GM12892 (cell line): ENCODE measurements around the gene SLC39A2.

Experiments used
- DNase-seq: peaks from one replicate; pipeline ENCODE4 v3.0.0; 2011; ENCODE audit not compliant: insufficient read length
- FAIRE-seq: peaks from 2 replicates; lab custom pipeline; 2011; peaks lifted over from hg19 to GRCh38; lab: Jason Lieb, UNC
- POLR2A ChIP-seq: IDR thresholded peaks from 2 replicates; pipeline ENCODE4 v1.6.1; 2011; ENCODE audit warnings: low read depth, low read length, control low read depth
- POLR2AphosphoS5 ChIP-seq: IDR thresholded peaks from 2 replicates; pipeline ENCODE4 v1.6.1; 2011; ENCODE audit warnings: low read depth, low read length, control low read depth
- TAF1 ChIP-seq: IDR thresholded peaks from 2 replicates; pipeline ENCODE4 v1.6.1; 2011; ENCODE audit warnings: low read depth, mild to moderate bottlenecking, control low read depth, low read length, borderline replicate concordance

The SLC39A2 gene

DNA sequence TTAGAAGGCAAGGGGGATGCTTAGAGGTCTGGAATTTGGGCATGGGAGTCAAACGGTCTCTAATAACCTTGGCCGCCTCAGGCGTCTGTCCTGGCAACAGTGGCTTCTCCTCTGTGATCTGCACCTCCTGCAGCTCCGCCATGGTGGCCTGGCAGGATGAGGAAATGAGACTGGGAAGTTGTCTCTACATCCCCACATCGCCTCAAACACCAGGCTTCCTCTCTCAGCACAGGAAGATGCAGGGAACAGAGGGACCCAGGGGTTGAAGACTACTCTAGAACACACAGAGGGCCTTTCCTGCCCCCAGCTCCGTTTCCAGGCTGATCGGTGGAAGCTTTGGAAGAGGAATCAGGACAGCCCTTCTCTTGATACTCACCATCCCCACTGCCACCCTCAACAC is 24.1 kb downstream of the SLC39A2 start:
- TF ChIP-seq POLR2AphosphoS5 = no peak
- no peak for TF ChIP-seq TAF1
- TF ChIP-seq POLR2A = no peak
- no peak for DNase-seq
- FAIRE-seq = no peak

DNA sequence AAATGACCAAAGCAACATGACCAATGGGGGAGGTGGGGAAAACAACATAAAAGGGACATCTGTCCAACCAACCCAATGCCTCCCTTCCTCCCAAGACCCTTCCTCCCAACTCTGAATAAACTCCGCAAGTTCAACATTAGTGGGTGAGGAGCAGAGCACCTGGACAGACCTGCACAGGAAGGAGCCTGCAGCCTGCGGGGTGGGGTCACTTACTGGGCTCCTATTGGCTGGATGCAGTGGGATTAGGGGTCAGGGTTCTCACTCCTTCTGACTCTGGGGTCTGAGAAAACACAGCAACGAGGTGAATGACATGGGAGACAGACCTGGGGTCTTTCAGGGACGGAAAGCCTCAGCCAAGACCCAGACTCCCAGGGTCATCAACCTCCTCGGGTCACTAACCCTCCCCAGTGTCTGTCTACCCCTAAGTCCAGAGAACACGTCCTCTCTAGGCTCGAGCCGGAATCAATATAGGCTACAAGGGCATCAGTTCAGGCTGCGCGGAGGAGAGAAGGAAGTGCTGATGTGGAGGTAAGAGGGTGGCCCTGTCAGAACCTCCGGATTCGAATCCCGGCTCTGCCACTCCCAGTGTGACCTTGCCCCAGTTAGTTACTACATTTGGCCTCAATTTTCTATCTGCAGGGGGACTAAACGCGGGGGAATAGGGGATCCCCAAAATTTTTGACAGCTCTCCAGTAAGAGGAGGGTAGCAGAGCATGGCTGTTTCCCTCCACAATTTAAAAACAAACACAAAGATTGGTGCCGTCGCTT is 24.9 kb downstream of the SLC39A2 start:
- FAIRE-seq = no peak
- DNase-seq = no peak
- TF ChIP-seq POLR2A (no peak), POLR2AphosphoS5 (no peak), TAF1 (no peak)

DNA sequence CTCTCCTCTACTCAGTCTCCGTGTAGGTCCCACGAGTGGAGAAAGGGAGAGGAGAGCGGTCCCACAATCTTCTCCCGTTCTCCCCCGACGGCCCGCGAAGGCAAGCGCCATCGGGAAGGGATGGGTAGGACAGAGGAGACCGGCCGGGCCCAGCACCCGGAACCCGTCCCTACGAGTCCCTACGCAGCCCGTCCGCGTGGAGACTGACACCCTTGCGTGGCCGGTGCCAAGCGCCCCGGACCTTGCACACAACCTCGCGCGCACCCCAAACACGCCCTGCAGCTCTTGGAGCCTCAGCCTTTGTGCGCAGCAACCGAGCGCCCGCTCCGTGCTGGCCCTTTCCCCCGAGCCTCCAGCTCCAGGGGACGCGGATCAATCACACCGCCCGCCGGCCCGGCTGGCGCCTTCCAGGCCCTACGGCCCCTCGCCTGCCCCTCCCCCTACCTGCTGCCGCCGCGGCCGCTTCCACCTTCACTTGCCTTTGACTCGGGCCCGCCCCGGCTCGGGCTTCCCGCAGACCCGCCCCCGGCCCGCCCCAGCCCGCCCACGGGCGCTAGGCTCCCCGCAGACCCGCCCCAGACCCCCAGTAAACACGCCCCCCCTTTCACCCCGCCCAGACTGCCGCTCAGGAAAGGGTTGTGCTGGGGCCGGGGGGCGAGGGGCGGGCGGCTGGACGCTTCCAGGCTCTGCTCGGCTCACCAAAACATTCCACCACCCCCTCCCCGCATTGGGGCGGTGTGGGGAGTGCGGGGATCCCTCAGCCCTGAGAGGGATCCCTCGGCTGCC is 25.7 kb downstream of the SLC39A2 start, which contains the start of gene NDRG2:
Gene NDRG2 (minus strand): TSS at position 477 of the 786 bp plus-strand sequence. CDS start 1,746 bp downstream, outside the sequence.
- no peak for TF ChIP-seq TAF1
- DNase-seq (peak; percentile 50), FAIRE-seq (no peak)

DNA sequence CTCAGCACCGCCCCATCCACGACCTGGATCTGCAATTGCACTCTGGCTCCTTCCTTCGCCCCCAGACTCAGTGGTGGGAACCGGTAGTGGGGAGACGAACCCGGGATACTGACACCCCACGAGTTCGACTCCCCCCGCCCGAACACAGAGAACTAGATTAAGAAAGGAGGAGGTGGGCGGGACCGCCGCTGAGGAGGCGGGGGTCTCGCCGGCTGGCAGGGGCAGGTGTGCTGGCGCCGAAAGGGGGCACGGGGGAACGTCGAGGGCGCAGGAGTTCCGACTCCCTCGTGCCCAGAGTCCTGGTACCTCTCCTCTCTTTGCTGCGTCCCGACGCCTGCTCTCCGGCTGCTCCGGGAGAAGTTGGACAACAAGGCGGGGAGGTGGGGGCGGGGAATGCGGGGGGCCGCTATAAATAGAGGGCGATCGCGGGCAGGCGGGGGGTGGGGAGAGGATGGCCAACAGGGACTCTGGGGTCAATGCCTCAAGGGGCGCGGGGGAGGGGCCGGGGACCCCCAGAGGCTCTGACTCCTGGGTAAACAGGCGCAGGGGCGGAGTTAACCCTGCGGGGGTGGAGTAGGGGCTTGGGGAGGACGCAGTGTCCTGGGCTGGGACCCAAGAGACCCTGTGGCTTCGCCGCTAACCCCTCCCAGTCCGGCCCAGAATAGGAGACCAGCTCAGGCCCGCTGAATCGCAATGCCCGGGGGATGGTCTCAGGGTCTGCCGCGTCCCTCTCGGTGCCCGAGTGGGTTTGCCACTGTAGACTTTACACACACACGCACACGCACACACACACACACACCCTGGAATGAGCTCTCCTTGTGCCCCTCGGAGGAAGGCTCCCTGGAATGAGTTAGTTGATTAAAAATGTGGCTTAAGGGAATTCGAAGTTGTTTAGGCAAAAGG is 26.5 kb downstream of the SLC39A2 start:
- DNase-seq (no peak), FAIRE-seq (no peak)
- TF ChIP-seq POLR2AphosphoS5 = no peak
- no peak for TF ChIP-seq TAF1
- TF ChIP-seq POLR2A = no peak

DNA sequence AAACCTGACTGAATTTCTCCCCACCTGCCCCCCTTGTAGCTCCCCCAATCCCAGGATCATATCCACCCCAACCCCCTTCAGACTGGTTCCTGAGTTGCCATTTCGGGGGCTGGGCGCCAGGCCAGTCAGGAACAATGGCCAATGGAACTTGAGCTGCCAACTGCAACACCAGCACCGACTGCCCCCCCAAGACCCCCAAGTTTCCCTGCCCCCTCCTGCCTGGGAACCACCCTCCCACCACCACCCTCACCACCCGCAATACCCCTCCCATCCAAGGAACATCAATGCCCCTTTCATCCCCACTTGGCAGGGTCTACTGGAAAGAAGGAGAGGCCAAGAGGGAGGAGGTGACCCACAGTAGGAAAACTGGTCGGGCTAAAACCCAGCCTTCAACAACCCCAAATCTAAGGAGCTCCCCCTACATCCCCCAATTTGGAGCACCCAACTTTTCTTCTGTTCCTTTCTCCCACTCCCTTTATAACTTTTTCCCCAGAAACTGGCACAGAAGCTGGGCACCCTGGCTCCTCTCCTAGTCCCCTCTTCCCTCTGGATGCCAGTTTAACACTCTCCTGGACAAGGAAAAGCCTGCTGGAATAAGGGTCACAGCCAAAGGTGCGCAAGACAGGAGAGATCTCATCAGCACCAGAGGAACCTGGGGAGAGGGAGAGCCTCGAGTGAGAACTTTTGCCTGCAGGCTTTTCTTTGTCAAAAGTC is 27.3 kb downstream of the SLC39A2 start:
- DNase-seq (no peak), FAIRE-seq (no peak)
- TF ChIP-seq POLR2AphosphoS5 (no peak), POLR2A (no peak), TAF1 (no peak)

DNA sequence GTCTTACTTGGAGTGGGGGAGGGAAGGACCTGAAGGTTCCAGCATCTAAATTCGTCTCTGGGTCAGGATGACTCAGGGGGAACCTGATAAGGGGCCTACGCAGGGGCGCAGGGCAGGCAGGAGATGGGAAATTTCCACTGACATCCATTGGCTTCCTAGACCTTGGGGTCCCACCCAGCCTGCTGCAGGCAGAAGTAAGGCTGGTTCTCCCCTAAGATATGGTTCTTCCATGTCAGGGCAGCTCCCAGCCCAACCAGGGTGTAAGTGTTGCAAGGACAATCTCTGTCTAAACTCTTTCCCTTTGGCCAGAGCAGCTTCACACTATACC is 27.9 kb downstream of the SLC39A2 start:
- no peak for FAIRE-seq
- TF ChIP-seq POLR2AphosphoS5 = no peak
- no peak for TF ChIP-seq TAF1
- no peak for TF ChIP-seq POLR2A
- DNase-seq = no peak

DNA sequence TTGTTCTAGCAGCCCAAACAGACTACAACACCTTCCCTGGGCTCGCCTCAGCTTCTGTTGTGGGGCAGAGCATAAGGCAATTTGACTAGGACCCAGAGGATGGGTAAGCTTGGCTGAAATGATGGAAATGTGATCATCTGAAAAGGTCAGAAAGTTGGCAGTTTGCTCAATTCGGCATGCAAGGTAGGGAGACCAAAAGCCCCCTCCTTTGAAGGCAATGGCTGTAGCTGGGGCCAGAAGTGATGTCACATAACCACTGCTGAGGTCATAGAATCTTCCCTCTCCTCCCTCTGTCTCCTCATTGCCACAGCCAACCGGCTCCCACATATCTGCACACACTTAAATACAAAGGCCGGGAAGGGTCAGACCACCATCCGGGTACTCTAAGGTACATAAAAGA is 30.8 kb downstream of the SLC39A2 start, which contains the start of gene TPPP2:
Gene TPPP2 (plus strand): TSS at position 301 of the 400 bp plus-strand sequence. CDS start 365 bp downstream, outside the sequence.
- FAIRE-seq (no peak), DNase-seq (no peak)
- TF ChIP-seq POLR2AphosphoS5 (no peak), POLR2A (no peak), TAF1 (no peak)

DNA sequence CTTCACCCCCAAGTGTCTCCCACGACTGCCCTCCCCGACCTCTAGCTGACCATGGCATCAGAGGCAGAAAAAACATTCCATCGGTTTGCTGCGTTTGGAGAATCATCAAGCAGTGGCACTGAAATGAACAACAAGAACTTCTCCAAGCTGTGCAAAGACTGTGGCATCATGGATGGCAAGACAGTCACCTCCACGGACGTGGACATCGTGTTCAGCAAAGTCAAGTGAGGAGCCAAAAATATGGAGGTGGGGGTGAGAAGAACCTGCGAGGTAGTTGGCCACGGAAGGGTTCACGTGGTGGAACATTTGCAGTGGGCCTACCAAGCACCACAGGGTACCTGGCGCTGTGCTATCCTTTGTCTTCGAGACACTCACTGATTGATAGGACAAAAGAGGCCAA is 31.4 kb downstream of the SLC39A2 start:
- TF ChIP-seq TAF1 (no peak), POLR2A (no peak), POLR2AphosphoS5 (no peak)
- FAIRE-seq (no peak), DNase-seq (no peak)

DNA sequence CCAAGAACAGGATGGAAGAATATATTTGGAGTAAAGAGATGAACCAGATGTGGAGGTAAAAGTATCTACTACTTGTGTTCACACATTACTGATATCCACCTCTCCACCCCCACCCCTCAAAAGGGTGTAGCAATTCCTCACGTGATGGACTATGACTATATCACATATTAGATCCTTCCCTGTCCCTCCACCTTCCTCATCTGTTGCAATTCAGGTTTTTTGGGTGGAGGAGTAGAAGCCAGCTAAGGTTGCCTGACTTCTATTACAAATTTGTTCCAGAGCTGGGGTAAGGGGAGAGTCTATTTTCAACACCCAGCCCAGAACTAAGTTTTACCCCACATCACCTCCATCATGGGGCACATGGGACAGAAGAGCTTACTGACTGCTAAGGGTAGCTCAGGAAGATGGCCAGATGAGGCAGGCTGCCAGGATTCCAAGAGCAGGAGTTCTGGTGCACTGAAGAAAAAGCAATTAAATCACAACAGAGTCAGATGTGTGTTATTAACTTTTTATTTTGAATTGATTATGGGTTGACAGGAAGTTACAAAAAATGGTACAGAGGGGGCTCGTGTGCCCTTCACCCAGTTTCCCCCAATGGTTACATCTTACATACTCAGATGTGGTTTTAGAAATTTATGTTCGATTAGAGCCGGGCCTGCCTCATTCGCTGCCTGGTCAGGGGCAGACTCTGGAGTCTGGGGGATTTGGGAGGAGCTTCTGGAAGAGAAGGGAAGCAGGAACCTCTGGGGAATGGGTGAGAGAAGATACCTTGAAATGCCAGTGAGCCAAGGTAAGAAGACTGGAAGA is 33.4 kb downstream of the SLC39A2 start:
- TF ChIP-seq POLR2AphosphoS5 (no peak), TAF1 (no peak), POLR2A (no peak)
- FAIRE-seq (no peak), DNase-seq (no peak)

DNA sequence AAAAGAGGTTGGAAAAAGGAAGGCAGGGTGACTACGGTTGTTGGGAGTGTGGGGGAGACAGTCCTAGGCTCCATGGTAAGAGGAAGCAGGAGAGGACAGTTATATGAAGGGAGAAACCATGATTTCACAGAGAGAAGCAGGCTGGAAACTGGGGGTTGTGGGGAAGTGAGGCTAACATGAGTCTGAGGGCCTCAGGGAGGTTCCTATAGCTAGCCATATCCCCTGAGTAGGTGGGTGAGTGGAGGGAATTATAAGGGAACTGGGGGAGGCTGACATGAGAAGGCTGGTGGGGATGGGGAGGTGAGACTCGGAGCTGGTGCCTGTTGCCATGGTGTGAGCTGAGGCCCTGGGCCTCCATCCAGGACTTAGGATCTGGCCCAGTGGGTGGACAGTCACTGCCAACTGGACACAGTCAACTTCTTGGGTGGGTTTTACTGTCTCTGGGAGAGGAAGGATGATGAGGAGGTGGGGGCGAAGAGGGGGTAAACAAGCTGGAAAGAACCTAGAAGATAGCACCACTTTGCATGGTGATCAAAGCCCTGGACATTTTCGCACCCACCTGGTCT is 34.1 kb downstream of the SLC39A2 start:
- no peak for DNase-seq
- no peak for TF ChIP-seq POLR2AphosphoS5
- no peak for TF ChIP-seq TAF1
- no peak for TF ChIP-seq POLR2A
- FAIRE-seq = no peak

DNA sequence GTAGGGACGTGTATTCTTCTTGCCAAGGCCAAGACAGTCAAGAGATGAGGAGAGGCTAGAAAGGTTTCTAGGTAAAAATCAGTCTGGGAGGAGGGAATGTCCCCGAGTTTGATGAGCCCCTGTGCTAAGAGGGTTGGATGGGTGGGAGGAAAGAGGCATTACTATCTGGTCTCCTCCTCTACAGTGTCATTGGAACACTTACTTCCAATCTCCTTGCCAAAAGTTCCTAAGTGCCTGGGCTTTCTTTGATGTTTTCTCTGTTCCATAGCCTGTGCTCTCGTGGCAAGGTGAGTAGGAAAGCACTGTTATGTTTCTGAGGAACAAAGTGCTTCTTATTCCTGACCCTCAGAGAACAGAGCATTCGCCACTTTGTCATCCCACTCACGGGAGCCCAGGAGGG is 35.6 kb downstream of the SLC39A2 start, which contains the start of gene RNASE13:
Gene RNASE13 (minus strand): TSS at position 101 of the 400 bp plus-strand sequence. CDS start 519 bp downstream, outside the sequence.
- TF ChIP-seq TAF1 (no peak), POLR2A (no peak), POLR2AphosphoS5 (no peak)
- FAIRE-seq (no peak), DNase-seq (no peak)
